Adrenal gland (tissue), 5 donors: ENCODE data around the gene FNDC1.

Experiments
- POLR2A ChIP-seq, 2 donors: fragments of 450-650 bp; IDR thresholded peaks; one replicate each; pipeline ENCODE4 v1.6.1; 2017; ENCODE audit warnings: antibody characterized with exemption in 2 of 2, mild to moderate bottlenecking in 2 of 2, moderate library complexity in 1 of 2
- TF ChIP-seq, protein P1 (sequence below), 6 experiments: fragments of 450-650 bp in 4 of 6; fragments of 200-600 bp in 2 of 6; sonication (generic) in 1 of 6; IDR thresholded peaks; 1 replicate in 5 of 6; 2 replicates in 1 of 6; pipeline versions ENCODE4 v1.5.1 to v1.8.0; 2016 to 2021; ENCODE audit warnings: antibody characterized with exemption in 6 of 6, mild to moderate bottlenecking in 2 of 6, moderate library complexity in 1 of 6
- donor health status: DM: no; HTN: no; CAD: no.

DNA sequence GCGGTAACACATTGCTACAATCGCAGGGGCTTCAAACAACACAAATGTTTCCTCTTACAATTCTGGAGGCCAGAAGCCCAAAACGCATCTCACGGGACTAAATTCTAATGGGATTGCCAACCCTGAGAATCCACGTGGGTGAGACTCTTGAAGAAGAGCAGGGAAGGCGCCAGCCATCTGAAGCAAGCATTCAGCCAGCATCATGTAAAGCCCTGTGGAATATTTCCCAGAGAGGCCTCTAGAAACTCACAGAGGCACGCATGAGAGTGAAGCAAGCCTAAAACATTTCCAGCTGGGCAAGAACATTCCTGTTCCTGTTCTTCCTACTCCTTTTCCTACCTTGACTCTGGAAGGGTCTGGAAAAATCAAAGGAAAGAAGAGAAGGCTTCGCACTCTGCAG is 19.6 kb upstream of the FNDC1 start:
- TF ChIP-seq, protein P1, sequence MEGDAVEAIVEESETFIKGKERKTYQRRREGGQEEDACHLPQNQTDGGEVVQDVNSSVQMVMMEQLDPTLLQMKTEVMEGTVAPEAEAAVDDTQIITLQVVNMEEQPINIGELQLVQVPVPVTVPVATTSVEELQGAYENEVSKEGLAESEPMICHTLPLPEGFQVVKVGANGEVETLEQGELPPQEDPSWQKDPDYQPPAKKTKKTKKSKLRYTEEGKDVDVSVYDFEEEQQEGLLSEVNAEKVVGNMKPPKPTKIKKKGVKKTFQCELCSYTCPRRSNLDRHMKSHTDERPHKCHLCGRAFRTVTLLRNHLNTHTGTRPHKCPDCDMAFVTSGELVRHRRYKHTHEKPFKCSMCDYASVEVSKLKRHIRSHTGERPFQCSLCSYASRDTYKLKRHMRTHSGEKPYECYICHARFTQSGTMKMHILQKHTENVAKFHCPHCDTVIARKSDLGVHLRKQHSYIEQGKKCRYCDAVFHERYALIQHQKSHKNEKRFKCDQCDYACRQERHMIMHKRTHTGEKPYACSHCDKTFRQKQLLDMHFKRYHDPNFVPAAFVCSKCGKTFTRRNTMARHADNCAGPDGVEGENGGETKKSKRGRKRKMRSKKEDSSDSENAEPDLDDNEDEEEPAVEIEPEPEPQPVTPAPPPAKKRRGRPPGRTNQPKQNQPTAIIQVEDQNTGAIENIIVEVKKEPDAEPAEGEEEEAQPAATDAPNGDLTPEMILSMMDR (IDR thresholded peaks at IDR 0.05), result no peak
- TF ChIP-seq POLR2A (IDR thresholded peaks at IDR 0.05), result no peak
